HG03342 (cell line): ENCODE measurements around the gene HSPA12B.

Experiments
- ATAC-seq: cut with Tn5 transposase; IDR thresholded peaks from one replicate; pipeline ENCODE4 v1.9.1; 2021; ENCODE audit warnings: mild to moderate bottlenecking, moderate library complexity; ENCODE audit not compliant: unreplicated experiment

HSPA12B gene

DNA sequence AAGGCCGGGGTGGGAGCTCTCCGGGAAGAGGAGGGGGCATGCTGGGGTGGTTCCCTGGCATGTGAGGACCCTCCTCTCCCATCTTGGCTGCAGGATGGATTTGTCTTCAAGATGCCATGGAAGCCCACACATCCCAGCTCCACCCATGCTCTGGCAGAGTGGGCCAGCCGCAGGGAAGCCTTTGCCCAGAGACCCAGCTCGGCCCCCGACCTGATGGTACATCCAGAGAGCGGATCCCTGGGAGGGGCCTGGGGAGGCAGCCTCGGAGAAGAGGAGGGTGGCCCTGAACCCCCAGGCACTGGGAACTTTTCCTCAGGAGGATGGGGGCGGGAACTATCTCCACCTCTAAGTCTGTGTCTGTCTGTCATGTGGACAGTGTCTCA is 68.4 kb downstream of the HSPA12B start:
- no peak for ATAC-seq

DNA sequence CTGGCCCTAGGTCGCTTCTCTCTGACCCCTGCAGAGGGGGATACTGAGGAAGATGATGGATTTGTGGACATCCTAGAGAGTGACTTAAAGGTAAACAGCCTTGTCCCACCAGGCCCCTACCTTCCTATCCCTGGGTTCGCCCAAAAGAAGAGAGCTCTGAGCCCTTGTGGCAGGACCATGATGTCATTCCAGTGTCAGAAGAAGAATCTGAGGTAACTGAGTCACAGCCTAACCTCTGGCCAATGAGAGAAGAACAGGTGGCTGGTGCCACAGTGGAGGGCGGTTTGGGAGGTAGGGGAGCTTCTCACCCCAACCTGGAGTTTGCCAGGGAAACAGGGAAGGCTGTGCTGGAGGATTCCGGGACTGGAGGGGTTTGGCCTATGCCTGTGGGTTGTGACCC is 68.8 kb downstream of the HSPA12B start:
- no peak for ATAC-seq

DNA sequence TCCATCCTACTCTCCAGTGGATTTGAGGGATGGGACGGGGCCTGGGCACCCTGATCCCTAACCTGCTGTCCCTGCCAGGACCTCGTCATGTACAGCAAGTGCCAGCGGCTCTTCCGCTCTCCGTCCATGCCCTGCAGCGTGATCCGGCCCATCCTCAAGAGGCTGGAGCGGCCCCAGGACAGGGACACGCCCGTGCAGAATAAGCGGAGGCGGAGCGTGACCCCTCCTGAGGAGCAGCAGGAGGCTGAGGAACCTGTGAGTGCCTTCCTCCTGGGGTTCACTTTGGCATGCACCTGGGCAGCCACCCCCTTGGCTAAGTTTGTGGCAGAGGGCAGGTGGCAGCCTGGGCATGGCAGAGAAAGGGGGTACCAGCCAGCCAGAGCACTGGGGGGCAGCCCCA is 69.4 kb downstream of the HSPA12B start:
- ATAC-seq, result no peak
